GM19238 (cell line): Measurements from ENCODE around the gene GET4.
A peak's percentile ranks its signal among the peaks of the same experiment; 100 is the strongest.
"Not testable (repeated sequence)": the region's sequence is repeated elsewhere in the genome, so short reads cannot be mapped to it uniquely, and the experiment has no call there.

ENCODE experiments used
- DNase-seq: peaks from one replicate; pipeline ENCODE4 v3.0.0; 2011; ENCODE audit warnings: low spot score; ENCODE audit not compliant: insufficient read length

GET4 gene

GRCh38 chr7:926061-927030 lies 50.0 kb downstream of the GET4 start:
- no peak for DNase-seq

GRCh38 chr7:927031-927671 lies 50.8 kb downstream of the GET4 start:
- DNase-seq, result no peak

GRCh38 chr7:929311-929711 lies 53.0 kb downstream of the GET4 start:
- no peak for DNase-seq

GRCh38 chr7:930975-931758 lies 54.8 kb downstream of the GET4 start:
- no peak for DNase-seq

DNA sequence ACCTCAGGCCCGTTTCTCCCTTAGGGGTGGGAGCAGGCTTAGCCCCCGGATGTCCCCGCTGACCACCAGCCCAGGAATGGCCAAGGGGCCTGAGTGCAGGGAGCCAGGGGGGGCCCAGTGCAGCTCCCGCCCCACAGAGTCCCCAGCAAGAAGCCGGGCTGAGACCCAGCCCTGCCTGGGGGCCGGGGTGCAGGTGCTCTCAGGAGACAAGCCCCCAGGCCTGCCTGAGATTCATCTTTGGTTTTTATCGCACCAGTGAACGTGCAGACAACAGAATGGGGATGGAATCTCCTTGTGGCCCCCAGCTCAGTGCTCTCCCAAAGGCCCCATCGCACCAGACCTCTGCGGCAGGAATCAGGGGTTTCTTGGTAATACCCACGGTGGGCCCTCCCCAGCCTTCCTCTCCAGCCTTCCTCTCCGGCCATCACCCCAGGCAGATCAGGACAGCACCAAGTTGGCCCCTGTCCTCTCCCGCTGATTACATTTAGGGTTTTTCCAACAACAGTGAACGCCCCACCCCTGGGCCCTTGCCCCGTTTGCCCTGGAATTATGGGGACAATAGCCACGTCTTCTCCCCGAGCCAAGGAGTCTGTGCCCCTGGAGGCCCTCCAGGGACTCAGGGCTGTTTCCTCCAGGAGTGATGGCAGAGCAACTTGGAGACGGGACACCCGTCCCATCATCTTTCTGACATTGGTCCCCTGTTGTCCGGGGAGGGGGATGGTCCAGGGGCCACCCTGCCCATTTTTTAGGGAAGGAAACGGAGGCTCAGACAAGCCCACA lies 55.7 kb downstream of the GET4 start:
- no peak for DNase-seq

DNA sequence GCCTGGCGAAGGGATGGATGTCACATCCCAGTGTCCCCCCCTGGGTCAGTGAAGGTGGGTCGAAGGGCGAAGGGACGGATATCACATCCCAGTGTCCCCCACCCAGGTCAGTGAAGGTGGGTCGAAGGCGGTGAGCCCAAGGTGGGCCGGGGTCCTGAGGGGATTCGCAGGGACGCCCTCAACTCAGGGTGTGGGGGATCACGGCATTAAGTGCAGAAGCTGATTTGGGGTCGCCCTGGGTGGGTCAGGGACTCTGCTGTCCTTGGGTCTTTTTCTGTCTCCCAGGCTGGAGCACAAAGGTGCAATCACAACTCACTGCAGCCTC lies 56.3 kb downstream of the GET4 start:
- DNase-seq, result no peak

- no peak for DNase-seq
Measured at GRCh38 chr7:934469-935163, 58.3 kb downstream of the GET4 start.

- DNase-seq, result no peak
Measured at GRCh38 chr7:935164-935873, 59.0 kb downstream of the GET4 start.

GRCh38 chr7:935874-936385 lies 59.6 kb downstream of the GET4 start:
- no peak for DNase-seq

DNA sequence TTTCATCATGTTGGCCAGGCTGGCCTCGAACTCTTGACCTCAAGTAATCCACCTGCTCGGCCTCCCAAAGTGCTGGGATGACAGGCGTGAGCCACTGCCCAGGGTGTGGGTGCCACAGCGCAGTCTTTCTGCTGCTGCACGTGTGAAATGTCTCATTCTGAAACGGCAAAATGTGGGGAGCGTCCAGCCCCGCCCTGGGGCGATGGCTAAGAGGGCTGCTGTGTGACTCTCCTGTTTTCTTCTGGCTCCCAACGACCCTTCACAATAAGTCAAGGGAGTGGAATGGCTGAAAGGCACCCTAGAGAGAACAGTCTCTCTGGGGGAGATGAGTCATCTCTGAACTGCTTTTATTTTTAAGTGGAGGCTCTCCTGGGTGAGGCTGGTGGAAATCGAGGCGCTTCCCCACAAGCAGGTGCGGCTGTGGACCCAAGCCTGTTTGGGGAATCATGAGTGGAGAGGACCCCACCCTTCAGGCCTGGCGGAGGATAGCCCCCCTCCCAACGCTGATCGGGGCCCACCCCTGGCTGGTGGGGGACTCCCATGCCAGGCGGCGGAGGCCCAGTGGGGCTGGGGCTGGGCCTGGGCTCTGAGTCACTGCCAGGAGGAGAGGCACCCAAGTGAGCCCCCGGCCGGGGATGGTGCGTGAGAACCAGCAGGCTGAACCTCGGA lies 60.2 kb downstream of the GET4 start:
- DNase-seq, result peak; percentile 88

DNA sequence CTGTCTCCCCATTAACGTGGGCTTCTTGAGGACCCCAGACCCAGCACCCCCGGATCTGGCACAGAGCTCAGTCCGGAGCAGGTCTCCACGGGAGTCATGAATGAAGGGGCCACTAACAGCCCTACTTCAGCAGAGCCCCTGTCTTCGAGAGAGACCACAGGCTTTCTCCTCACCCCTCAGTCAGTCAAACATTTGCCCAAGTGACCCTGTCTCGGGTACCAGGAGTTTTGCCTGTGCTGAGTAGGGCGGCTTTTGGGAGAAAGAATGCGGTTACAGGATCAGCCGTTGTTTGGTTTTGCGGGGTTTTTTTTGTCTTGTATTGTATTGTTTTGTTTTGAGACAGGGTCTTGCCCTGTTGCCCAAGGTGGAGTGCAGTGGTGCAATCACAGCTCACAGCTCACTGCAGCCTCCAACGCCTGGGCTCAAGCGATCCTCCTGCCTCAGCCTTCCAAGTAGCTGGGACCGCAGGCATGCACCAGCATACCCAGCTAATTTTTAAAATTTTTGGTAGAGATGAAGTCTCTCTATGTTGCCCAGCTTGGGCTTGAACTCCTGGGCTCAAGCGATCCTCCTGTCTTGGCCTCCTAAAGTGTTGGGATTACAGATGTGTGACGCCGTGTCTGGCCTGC lies 61.6 kb downstream of the GET4 start:
- no peak for DNase-seq

DNA sequence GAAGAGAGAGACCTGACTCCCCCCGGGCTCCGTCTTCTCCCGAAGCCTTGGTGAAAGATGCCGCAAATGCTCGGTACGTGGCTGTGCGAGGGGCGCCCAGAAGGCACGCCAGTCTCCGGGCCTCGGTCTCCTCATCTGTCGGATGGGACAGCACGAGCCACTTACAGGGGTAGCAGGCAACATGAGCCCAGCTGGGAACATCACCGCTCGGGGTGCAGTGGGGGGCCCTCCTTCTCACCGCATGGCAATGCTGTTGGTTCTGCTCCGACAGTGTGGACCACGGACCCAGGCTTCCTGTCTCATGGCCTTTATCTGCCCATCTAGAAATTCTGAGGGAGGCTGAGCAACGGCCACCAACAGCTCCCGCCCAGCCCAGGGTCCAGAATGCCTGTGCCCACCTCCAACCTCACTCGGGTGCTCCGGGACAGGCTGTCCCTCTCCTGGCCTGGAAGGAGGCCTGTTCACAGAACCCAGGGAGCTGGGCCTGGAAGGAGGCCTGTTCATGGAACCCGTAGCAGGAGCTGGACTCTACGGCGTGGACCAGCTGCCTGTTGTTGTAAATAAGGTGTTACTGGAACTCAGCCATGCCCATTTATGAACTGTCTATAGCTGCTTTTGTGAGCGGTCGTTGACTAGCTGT lies 62.3 kb downstream of the GET4 start:
- no peak for DNase-seq

- no peak for DNase-seq
Measured at GRCh38 chr7:939843-940242, 63.5 kb downstream of the GET4 start.

- no peak for DNase-seq
Measured at GRCh38 chr7:940599-941408, 64.5 kb downstream of the GET4 start.

- DNase-seq, result not testable (repeated sequence)
Measured at GRCh38 chr7:943793-944192, 67.4 kb downstream of the GET4 start.

- DNase-seq, result no peak
Measured at GRCh38 chr7:944744-945143, 68.4 kb downstream of the GET4 start.

- no peak for DNase-seq
Measured at GRCh38 chr7:945147-945555, 68.8 kb downstream of the GET4 start.
